K562 treated with DMSO at 1 percent for 24 hours (cell line): ENCODE data around the gene CCS. TPM values are rescaled to one million over a fixed set of nuclear protein-coding genes. Genes with fewer than 3 reads are reported as not detected.

Source experiments
- total RNA-seq: library from RNA; unstranded; fragments of 300-600 nt; gene quantifications from 2 replicates; pipeline ENCODE4 v1.2.3, GENCODE V29; 2022; ENCODE audit warnings: low read depth; ENCODE audit not compliant: insufficient read depth

Gene CCS
- total RNA-seq = 40.9 and 51.1 TPM in 2 replicates

DNA sequence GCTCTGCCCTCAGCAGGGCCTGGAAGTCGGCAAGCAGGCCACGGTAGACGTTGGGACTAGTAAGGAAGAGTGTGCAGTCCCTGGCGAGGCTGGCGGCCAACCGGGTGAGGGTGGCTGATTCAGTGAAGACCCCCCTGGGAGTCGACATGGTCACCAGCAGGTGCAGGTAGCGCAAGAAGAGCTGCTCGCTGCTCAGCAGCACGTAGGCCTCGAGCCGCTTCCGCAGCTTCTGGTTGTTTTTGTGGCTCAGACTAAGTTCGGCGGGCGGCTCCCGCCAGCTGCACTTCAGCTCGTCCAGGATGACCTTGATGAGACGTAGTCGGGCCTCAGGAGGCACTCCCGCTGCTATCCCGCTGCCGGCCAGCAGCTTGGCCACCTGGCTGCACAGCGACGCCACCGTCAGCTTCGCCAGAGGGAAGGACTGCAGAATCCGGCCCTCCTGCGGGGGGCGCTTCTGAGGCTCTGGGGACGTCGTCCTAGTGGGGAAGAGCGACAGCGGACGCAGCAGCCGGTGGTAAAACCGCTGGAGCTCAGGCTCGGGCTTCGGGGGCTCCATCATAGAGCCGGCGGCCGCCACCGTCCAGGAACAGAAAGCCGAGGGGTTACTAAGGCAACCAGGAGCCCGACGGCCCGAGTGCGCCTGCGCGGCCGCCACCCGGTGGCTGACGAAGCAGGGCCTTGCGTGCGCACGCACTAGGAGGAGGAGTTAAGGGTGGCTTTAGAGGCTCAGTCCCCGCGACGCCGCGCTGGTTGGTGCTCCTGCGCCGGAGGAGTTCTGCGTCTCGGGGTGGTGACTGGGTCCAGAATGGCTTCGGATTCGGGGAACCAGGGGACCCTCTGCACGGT, at the start of gene CCS, which contains the start of gene CCDC87:
Gene CCS, plus strand, starts transcription at position 729 of the 846 bp plus-strand sequence. Its CDS starts 77 bp downstream, at position 806.
Gene CCDC87, minus strand, starts transcription at position 607 of the 846 bp plus-strand sequence. Its CDS starts 48 bp downstream, at position 559.

DNA sequence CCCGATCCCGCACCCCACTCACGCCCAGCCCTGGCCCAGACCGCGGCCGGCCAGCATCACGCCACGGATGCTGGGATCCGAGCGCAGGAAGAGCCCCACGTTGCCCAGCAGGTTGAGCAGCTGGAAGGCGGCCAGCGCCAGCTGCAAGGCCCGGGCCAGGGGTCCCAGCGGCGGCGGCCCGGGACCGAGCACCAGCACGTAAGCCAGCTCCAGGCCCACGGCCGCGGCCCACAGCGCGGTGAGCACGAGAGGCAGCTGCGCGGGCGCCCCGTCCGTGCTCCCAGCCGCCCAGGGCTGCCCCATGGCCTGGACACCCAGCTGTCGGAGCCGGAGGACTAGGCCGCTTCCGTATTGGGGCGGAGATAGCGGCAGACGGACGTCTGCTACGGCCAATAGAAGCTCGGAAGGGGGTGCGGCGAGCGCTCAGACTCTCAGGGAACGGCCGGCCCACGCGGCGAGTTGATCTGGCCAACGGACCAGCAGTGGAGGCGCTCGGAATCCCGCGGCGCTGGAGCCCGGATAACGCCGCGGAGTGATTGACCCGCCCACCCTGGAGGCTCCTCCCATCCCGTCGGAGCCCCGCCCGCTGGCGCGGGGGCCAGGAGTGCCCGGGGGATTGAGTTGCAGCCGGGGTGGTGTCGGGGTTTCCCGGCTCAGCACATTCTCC, 47.2 kb upstream of the CCS start, which contains the start of gene ZDHHC24:
Gene ZDHHC24, minus strand, starts transcription at position 348 of the 667 bp plus-strand sequence. Its CDS starts 45 bp downstream, at position 303.

GRCh38 chr11:66546368-66546965, 46.5 kb upstream of the CCS start, which contains the start of gene ACTN3:
Gene ACTN3, plus strand, starts transcription at chr11:66546903. Its CDS starts 35 bp downstream, at chr11:66546938.

GRCh38 chr11:66568124-66568916, 24.7 kb upstream of the CCS start, which contains the start of gene CTSF:
Gene CTSF, minus strand, starts transcription at chr11:66568606. Its CDS starts 120 bp downstream, at chr11:66568486.

DNA sequence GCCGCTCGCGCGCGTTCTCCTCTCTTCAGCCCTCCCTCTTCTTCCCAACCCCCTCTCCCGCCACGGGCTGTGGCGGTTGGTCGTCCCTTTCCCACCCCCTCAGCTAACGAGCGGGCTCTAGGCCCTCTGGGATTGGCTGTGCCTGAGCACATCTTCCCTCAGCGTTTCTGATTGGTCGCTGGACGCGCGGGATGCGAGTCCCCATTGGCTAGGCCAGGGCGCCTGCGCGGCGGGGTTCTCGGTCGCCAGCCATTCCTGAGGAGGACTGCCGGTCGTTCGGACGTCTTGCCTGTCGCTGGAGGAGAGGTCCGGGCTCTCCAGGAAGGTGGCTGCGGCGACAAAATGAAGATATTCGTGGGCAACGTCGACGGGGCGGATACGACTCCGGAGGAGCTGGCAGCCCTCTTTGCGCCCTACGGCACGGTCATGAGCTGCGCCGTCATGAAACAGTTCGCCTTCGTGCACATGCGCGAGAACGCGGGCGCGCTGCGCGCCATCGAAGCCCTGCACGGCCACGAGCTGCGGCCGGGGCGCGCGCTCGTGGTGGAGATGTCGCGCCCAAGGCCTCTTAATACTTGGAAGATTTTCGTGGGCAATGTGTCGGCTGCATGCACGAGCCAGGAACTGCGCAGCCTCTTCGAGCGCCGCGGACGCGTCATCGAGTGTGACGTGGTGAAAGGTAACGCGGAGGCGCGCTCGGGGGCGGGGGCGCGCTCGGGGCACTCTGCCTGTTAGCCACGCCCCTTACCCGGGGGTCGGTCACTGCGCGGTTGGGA, 23.6 kb downstream of the CCS start, which contains the start of gene RBM14:
Gene RBM14, plus strand, starts transcription at position 252 of the 776 bp plus-strand sequence. Its CDS starts 91 bp downstream, at position 343.

DNA sequence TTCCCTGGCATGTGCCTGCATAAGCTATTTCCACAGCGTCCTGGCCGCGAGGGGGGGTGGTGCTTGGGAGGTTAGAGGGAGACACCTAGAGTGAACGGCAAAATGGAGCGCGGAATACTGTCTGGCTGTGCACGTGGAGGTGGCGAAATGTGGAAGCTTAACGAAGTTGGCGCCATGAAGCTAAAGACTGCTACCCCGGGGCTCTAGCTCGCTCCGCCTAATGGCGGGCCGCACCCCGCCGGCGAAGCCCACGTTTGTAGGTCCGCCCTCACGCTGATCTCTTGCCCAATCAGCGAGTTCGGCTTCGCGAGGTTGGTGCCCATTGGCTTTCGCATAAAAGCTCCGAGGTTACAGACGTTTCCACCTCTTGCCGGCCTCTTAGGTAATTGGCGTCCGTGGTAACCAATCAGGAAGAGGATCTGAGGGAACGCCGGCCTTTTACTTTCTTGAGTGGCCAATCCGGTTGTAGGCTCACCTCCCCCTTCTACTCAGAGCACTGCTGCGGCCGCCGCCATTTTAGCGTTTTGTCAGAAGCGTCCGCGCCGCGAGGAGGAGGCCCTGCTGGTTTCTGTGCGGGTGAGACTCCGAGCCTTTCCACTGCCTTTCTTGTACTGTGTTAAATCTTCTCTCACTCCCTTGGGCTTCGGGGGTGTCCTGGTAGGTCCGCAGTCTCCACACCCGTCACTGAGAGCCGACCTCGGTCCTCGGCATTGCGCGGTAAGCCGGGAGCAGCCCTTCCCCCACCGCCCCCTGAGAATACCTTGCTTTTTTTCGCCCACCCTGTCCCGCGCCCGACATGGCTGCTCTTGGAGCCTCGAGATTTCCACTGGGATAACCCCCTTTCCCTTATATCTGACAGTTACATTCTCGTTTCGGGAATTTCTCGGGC, 45.4 kb downstream of the CCS start, which contains the start of gene RBM4:
Gene RBM4, plus strand, starts transcription at position 527 of the 889 bp plus-strand sequence. CDS start 1,009 bp downstream, outside the sequence.

Other genes starting within 250 kb of the CCS start
- gene BRMS1, start 248.1 kb upstream of the CCS start, total RNA-seq = 65.5 and 66.8 TPM in 2 replicates
- 38.5 and 42.0 TPM in 2 replicates for gene B4GAT1, start 245.6 kb upstream of the CCS start, total RNA-seq
- 14.6 and 18.1 TPM in 2 replicates for gene SLC29A2, start 221.4 kb upstream of the CCS start, total RNA-seq
- gene NPAS4, start 172.2 kb upstream of the CCS start, total RNA-seq = not detected in 2 replicates
- 43.7 and 47.1 TPM in 2 replicates for gene MRPL11, start 154.3 kb upstream of the CCS start, total RNA-seq
- gene PELI3, start 126.3 kb upstream of the CCS start, total RNA-seq = 8.3 and 8.6 TPM in 2 replicates
- gene DPP3, start 112.8 kb upstream of the CCS start, total RNA-seq = 58.7 and 69.0 TPM in 2 replicates
- gene BBS1, start 82.5 kb upstream of the CCS start, total RNA-seq = 12.5 and 13.9 TPM in 2 replicates
- 14.7 and 14.8 TPM in 2 replicates for gene ZDHHC24, start 47.1 kb upstream of the CCS start, total RNA-seq
- not detected in 2 replicates for gene ACTN3, start 46.3 kb upstream of the CCS start, total RNA-seq
- gene CTSF, start 24.6 kb upstream of the CCS start, total RNA-seq = 26.6 and 29.9 TPM in 2 replicates
- 0.21 and 0.36 TPM in 2 replicates for gene CCDC87, start 122 bp upstream of the CCS start, total RNA-seq
- 77.5 and 83.1 TPM in 2 replicates for gene RBM14, start 23.4 kb downstream of the CCS start, total RNA-seq
- 108 and 113 TPM in 2 replicates for gene RBM4, start 45.5 kb downstream of the CCS start, total RNA-seq
- gene RBM4B, start 84.7 kb downstream of the CCS start, total RNA-seq = 19.3 and 20.0 TPM in 2 replicates
- gene SPTBN2, start 136.0 kb downstream of the CCS start, total RNA-seq = 16.2 and 19.8 TPM in 2 replicates